Neural cell (in vitro differentiated cells): ENCODE results near the gene HM13. TPM values are rescaled to one million over a fixed set of nuclear protein-coding genes. Genes with fewer than 3 reads are reported as not detected.
"Not testable (repeated sequence)": the region's sequence is repeated elsewhere in the genome, so short reads cannot be mapped to it uniquely, and the experiment has no call there.

Experiments used
- H2AFZ ChIP-seq: fragments of 200-600, 300-800 bp; sonication (generic), shearing (Covaris generic); 2 replicates; pipeline ENCODE4 v1.6.0; 2014; ENCODE audit warnings: low read depth, mild to moderate bottlenecking, antibody characterized with exemption, low read length, moderate library complexity
- H3F3A ChIP-seq: fragments of 200-600 bp; shearing (Covaris generic); 2 replicates; pipeline ENCODE4 v1.6.1; 2016; ENCODE audit warnings: mild to moderate bottlenecking, moderate library complexity, mixed read lengths, antibody characterized with exemption, low read length; ENCODE audit not compliant: insufficient read depth, poor library complexity, severe bottlenecking
- H3K27ac ChIP-seq: fragments of 200-600, 300-800 bp; sonication (generic), shearing (Covaris generic); 2 replicates; pipeline ENCODE4 v1.5.1; 2014; ENCODE audit warnings: mild to moderate bottlenecking, low read length, moderate library complexity
- H3K27me3 ChIP-seq: fragments of 300-800, 200-600 bp; sonication (generic), shearing (Covaris generic); 2 replicates; pipeline ENCODE4 v1.6.0; 2014; ENCODE audit warnings: mild to moderate bottlenecking, low read depth, low read length, moderate library complexity; ENCODE audit not compliant: insufficient read depth
- H3K36me3 ChIP-seq: fragments of 300-800, 200-600 bp; sonication (generic), shearing (Covaris generic); 2 replicates; pipeline ENCODE4 v1.5.1; 2014; ENCODE audit warnings: mild to moderate bottlenecking, antibody characterized with exemption, low read length, moderate library complexity; ENCODE audit not compliant: insufficient read depth
- H3K4me2 ChIP-seq: fragments of 300-800, 200-600 bp; sonication (generic), shearing (Covaris generic); 2 replicates; pipeline ENCODE4 v1.6.0; 2014; ENCODE audit warnings: mild to moderate bottlenecking, low read length
- H3K4me3 ChIP-seq: fragments of 300-800, 200-600 bp; sonication (generic), shearing (Covaris generic); 2 replicates; pipeline ENCODE4 v1.5.1; 2014; ENCODE audit warnings: mild to moderate bottlenecking, low read length, moderate library complexity
- H3K79me2 ChIP-seq: fragments of 200-600 bp; shearing (Covaris generic); replicated peaks from 2 replicates; pipeline ENCODE4 v1.6.0; 2014; ENCODE audit warnings: mild to moderate bottlenecking, low read length, moderate library complexity; ENCODE audit not compliant: insufficient read depth
- H3K9ac ChIP-seq: fragments of 300-800, 200-600 bp; sonication (generic), shearing (Covaris generic); 2 replicates; pipeline ENCODE4 v1.6.1; 2016; ENCODE audit warnings: mild to moderate bottlenecking, low read length, mixed read lengths
- H3K9me2 ChIP-seq: fragments of 200-600 bp; shearing (Covaris generic); 2 replicates; pipeline ENCODE4 v1.6.1; 2016; ENCODE audit warnings: mild to moderate bottlenecking, low read length, mixed read lengths; ENCODE audit not compliant: insufficient read depth
- H3K9me3 ChIP-seq: fragments of 200-600, 300-800 bp; sonication (generic), shearing (Covaris generic); 2 replicates; pipeline ENCODE4 v1.6.1; 2016; ENCODE audit warnings: mild to moderate bottlenecking, mixed run types, low read length, moderate library complexity, mixed read lengths
- H4K20me1 ChIP-seq: fragments of 200-600 bp; shearing (Covaris generic); 2 replicates; pipeline ENCODE4 v1.6.1; 2016; ENCODE audit warnings: mild to moderate bottlenecking, mixed run types; ENCODE audit not compliant: insufficient read depth
- CTCF ChIP-seq: fragments of 450-650 bp; IDR thresholded peaks from 2 replicates; pipeline ENCODE4 v1.5.1; 2014; ENCODE audit warnings: antibody characterized with exemption, mild to moderate bottlenecking, moderate library complexity; ENCODE audit not compliant: poor library complexity, severe bottlenecking
- EP300 ChIP-seq: fragments of 450-650 bp; conservative IDR thresholded peaks from 2 replicates; pipeline ENCODE4 v1.6.1; 2014; ENCODE audit warnings: antibody characterized with exemption, mild to moderate bottlenecking, moderate library complexity; ENCODE audit not compliant: poor library complexity, severe bottlenecking
- EZH2 ChIP-seq: fragments of 200-600, 300-800 bp; shearing (Covaris generic), sonication (generic); IDR thresholded peaks from 2 replicates; pipeline ENCODE4 v1.6.1; 2014; ENCODE audit warnings: antibody characterized with exemption, low read length, borderline replicate concordance, mild to moderate bottlenecking; ENCODE audit not compliant: insufficient read depth, poor library complexity, severe bottlenecking
- MXI1 ChIP-seq: fragments of 450-650 bp; conservative IDR thresholded peaks from 2 replicates; pipeline ENCODE4 v1.6.1; 2014; ENCODE audit warnings: antibody characterized with exemption, mild to moderate bottlenecking; ENCODE audit not compliant: poor library complexity, severe bottlenecking
- POLR2AphosphoS5 ChIP-seq: IDR thresholded peaks from 2 replicates; pipeline ENCODE4 v1.6.1; 2012
- RAD21 ChIP-seq: fragments of 450-650 bp; conservative IDR thresholded peaks from 2 replicates; pipeline ENCODE4 v1.6.1; 2014; ENCODE audit warnings: antibody characterized with exemption, mild to moderate bottlenecking, moderate library complexity
- REST ChIP-seq: IDR thresholded peaks from 2 replicates; pipeline ENCODE4 v1.6.1; 2012; ENCODE audit warnings: borderline replicate concordance
- SMC3 ChIP-seq: fragments of 450-650 bp; conservative IDR thresholded peaks from 2 replicates; pipeline ENCODE4 v1.6.1; 2014; ENCODE audit warnings: antibody characterized with exemption, mild to moderate bottlenecking, moderate library complexity; ENCODE audit not compliant: poor library complexity
- TAF1 ChIP-seq: IDR thresholded peaks from 2 replicates; pipeline ENCODE4 v1.6.1; 2012; ENCODE audit warnings: low read depth
- polyA plus RNA-seq: library from polyadenylated mRNA; depleted of rRNA; stranded (reverse); fragments of >200 nt; gene quantifications from 2 replicates; pipeline ENCODE4 v1.2.3, GENCODE V29; 2014

The HM13 gene
- polyA plus RNA-seq, 1 donor from 2014 or later, result 95.4 TPM

- TF ChIP-seq EP300 (no peak), RAD21 (no peak), TAF1 (no peak), CTCF (no peak), MXI1 (no peak), SMC3 (no peak), REST (no peak), EZH2 (no peak), POLR2AphosphoS5 (no peak)
- no peak overlapping the region for H3K4me2 ChIP-seq
These were observed 64.4 kb downstream of the HM13 start for GRCh38 chr20:31578448-31579138.

GRCh38 chr20:31579245-31579644, 65.0 kb downstream of the HM13 start:
- TF ChIP-seq EP300 (no peak), CTCF (no peak), RAD21 (no peak), REST (no peak), TAF1 (no peak), POLR2AphosphoS5 (no peak), MXI1 (no peak), EZH2 (no peak), SMC3 (no peak)
- H4K20me1 ChIP-seq, result no peaks in the 10 kb centered on the region
- H3K27me3 ChIP-seq, result no peaks in the 10 kb centered on the region
- no peaks in the 10 kb centered on the region for H3K9me2 ChIP-seq
- H3K9me3 ChIP-seq, result no peaks in the 10 kb centered on the region
- H3K36me3 ChIP-seq, result no peaks in the 10 kb centered on the region
- no peak overlapping the region for H3K27ac ChIP-seq
- no peak overlapping the region for H3K4me2 ChIP-seq
- no peaks in the 10 kb centered on the region for H3K79me2 ChIP-seq
- H3F3A ChIP-seq, result no peaks in the 10 kb centered on the region
- no peak overlapping the region for H3K9ac ChIP-seq
- H2AFZ ChIP-seq, result no peak overlapping the region
- H3K4me3 ChIP-seq, result no peak overlapping the region

More at GRCh38 chr20:31578448-31579138, 64.4 kb downstream of the HM13 start:
- Histone ChIP-seq H3K79me2 (no peaks in the 10 kb centered on the region), H3K27me3 (no peaks in the 10 kb centered on the region), H3K9me3 (no peaks in the 10 kb centered on the region), H3F3A (no peaks in the 10 kb centered on the region), H3K4me3 (no peak overlapping the region), H3K9ac (no peak overlapping the region), H2AFZ (no peak overlapping the region), H4K20me1 (no peaks in the 10 kb centered on the region), H3K36me3 (no peaks in the 10 kb centered on the region), H3K27ac (no peak overlapping the region), H3K9me2 (no peaks in the 10 kb centered on the region)

GRCh38 chr20:31579941-31580651, 65.9 kb downstream of the HM13 start:
- H3K4me2 ChIP-seq, H3K27ac ChIP-seq, H3K9me3 ChIP-seq, H3F3A ChIP-seq, H3K4me3 ChIP-seq, H3K79me2 ChIP-seq, H3K9ac ChIP-seq, H3K27me3 ChIP-seq, H3K9me2 ChIP-seq, H3K36me3 ChIP-seq, H2AFZ ChIP-seq, H4K20me1 ChIP-seq: not testable (repeated sequence)
